Neural cell (in vitro differentiated cells): Measurements from ENCODE around the gene ERVW-1.

Source experiments
- CTCF ChIP-seq: fragments of 450-650 bp; IDR thresholded peaks from 2 replicates; pipeline ENCODE4 v1.5.1; 2014; ENCODE audit warnings: antibody characterized with exemption, mild to moderate bottlenecking, moderate library complexity; ENCODE audit not compliant: poor library complexity, severe bottlenecking
- EP300 ChIP-seq: fragments of 450-650 bp; conservative IDR thresholded peaks from 2 replicates; pipeline ENCODE4 v1.6.1; 2014; ENCODE audit warnings: antibody characterized with exemption, mild to moderate bottlenecking, moderate library complexity; ENCODE audit not compliant: poor library complexity, severe bottlenecking
- EZH2 ChIP-seq: fragments of 200-600, 300-800 bp; shearing (Covaris generic), sonication (generic); IDR thresholded peaks from 2 replicates; pipeline ENCODE4 v1.6.1; 2014; ENCODE audit warnings: antibody characterized with exemption, low read length, borderline replicate concordance, mild to moderate bottlenecking; ENCODE audit not compliant: insufficient read depth, poor library complexity, severe bottlenecking
- POLR2AphosphoS5 ChIP-seq: IDR thresholded peaks from 2 replicates; pipeline ENCODE4 v1.6.1; 2012
- RAD21 ChIP-seq: fragments of 450-650 bp; conservative IDR thresholded peaks from 2 replicates; pipeline ENCODE4 v1.6.1; 2014; ENCODE audit warnings: antibody characterized with exemption, mild to moderate bottlenecking, moderate library complexity
- REST ChIP-seq: IDR thresholded peaks from 2 replicates; pipeline ENCODE4 v1.6.1; 2012; ENCODE audit warnings: borderline replicate concordance
- SMC3 ChIP-seq: fragments of 450-650 bp; conservative IDR thresholded peaks from 2 replicates; pipeline ENCODE4 v1.6.1; 2014; ENCODE audit warnings: antibody characterized with exemption, mild to moderate bottlenecking, moderate library complexity; ENCODE audit not compliant: poor library complexity
- TAF1 ChIP-seq: IDR thresholded peaks from 2 replicates; pipeline ENCODE4 v1.6.1; 2012; ENCODE audit warnings: low read depth

GRCh38 chr7:92466682-92467081 is 11.1 kb downstream of the ERVW-1 start:
- no peak for TF ChIP-seq REST
- no peak for TF ChIP-seq EP300
- no peak for TF ChIP-seq CTCF
- no peak for TF ChIP-seq SMC3
- no peak for TF ChIP-seq POLR2AphosphoS5
- TF ChIP-seq EZH2: no peak
- no peak for TF ChIP-seq RAD21
- no peak for TF ChIP-seq TAF1
